ENCODE data around the gene MED25.
A peak's percentile ranks its signal among the peaks of the same experiment; 100 is the strongest.

Gene MED25

GRCh38 chr19:49799271-49799797 is 18.8 kb upstream of the MED25 start:
- DNase-seq (ENCODE audit: low read depth) = no peak

GRCh38 chr19:49799798-49800376 is 18.2 kb upstream of the MED25 start:
- DNase-seq (ENCODE audit: low read depth) = no peak

DNA sequence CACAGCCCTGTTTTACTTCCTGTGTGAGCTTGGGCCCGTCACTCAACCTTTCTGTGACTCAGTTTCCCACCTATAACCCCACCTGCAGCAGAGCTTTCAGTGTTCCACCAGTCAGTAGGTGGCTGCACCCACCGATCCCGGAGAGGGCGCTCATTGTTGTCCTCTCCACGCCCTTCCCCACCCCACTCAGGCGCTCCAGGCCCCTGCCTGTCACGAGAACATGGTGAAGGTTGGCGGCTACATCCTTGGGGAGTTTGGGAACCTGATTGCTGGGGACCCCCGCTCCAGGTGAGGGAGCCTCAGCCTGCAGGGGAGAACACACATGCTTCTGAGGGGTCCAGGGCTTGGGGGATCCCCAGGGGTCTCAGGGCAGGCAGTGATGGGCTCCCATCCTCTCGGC is 17.3 kb upstream of the MED25 start:
- DNase-seq (ENCODE audit: low read depth) = no peak

GRCh38 chr19:49801401-49801888 is 16.6 kb upstream of the MED25 start:
- DNase-seq (ENCODE audit: low read depth) = no peak

DNA sequence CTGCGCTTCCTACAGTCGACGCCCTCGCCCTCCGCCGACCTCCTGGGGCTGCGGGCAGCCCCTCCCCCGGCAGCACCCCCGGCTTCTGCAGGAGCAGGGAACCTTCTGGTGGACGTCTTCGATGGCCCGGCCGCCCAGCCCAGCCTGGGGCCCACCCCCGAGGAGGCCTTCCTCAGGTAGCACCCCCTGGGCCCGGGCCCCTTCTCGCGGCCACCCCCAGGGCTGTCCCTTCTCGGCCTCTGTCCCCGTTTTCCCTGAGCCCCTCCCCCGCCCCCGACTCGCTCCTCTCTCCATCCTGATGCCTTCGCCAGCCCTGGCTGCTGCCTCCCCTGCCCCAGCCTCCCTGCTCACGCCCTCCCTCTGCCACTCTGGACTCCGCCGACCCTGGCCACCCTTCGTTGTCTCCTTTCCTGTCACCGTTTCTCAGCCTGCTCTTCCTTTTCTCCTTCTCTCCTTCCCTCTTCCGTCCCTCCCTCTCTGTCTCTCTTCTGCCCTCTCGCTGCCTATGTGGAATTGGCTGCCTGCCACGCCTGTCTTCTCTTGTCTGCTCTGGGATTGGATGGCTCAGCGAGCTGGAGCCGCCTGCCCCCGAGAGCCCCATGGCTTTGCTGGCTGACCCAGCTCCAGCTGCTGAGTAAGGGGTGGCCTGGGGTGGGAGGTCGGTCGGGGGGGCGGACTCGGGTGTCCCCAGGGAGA is 16.0 kb upstream of the MED25 start:
- DNase-seq (ENCODE audit: low read depth) = no peak

DNA sequence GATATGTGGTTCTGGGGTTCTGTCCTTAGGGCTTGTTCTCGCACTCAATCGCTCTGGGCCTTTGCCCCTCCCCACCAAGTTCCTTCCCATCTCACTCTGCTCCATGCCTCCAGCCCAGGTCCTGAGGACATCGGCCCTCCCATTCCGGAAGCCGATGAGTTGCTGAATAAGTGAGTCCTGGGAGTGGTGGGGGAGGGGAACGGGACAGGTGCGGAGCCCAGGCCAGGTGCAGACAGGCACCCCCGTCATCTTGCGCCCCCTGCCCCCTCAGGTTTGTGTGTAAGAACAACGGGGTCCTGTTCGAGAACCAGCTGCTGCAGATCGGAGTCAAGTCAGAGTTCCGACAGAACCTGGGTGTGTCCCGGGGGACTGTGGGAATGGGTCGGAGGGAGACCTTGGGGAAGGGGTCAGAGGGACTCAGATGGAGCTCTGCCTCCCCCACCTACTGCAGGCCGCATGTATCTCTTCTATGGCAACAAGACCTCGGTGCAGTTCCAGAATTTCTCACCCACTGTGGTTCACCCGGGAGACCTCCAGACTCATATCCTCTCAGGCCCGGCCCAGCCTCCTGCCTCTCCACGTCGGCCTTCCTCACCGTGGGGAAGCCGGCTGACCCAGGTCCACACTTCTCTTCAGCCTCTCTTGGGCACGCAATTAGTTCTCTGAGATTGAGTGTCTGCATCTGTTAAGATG is 15.1 kb upstream of the MED25 start:
- DNase-seq (ENCODE audit: low read depth) = no peak

- DNase-seq (ENCODE audit: low read depth) = no peak
Observed at GRCh38 chr19:49803529-49803856, 14.6 kb upstream of the MED25 start.

- no peak for DNase-seq (ENCODE audit: low read depth)
Observed at GRCh38 chr19:49805822-49806619, 12.1 kb upstream of the MED25 start.

- DNase-seq (ENCODE audit: low read depth) = no peak
Observed at GRCh38 chr19:49806620-49806959, 11.5 kb upstream of the MED25 start.

GRCh38 chr19:49807058-49807903 is 10.8 kb upstream of the MED25 start:
- DNase-seq (ENCODE audit: low read depth) = no peak

- DNase-seq (ENCODE audit: low read depth) = no peak
Observed at GRCh38 chr19:49807904-49808675, 10.0 kb upstream of the MED25 start.

- peak; percentile 75 for DNase-seq (ENCODE audit: low read depth)
Observed at GRCh38 chr19:49808711-49809159, 9.4 kb upstream of the MED25 start.

DNA sequence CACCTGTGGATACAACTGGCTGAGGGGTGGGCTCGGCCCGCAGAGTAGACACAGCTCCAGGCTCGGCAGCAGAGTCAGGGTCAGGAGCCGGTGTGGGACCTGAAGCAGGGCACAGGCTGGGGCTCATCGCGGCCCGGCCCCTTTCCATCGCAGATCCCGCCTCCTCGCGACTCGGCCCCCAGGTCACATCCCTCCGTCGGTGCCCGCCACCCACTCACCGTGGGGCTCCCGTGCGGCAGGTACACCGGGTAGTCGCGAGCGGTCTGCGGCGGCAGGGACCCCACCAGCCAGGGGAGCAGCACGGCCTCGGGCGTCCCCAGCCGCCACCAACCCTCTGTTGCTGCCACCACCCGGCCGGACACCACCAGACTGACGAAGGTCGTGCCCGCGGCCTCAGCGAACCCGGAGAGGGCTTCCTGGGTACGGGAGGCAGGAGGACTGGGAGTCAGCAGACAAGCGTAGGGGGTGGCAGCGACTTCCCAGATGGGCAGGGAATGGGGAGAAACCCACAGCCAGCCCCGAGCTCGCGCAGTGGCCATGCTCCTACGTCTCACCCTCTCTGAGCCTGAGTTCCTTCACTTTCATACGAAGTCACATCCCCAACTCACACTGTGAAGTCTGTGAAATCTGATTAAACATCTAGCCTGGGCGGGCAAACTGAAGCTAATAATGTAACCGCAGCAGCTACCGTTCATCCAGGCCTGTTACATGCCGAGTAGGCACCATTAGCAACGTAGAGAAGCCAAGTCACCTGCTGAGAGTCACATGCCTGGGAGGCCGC is 8.7 kb upstream of the MED25 start:
- peak; percentile 21 for DNase-seq (ENCODE audit: low read depth)

DNA sequence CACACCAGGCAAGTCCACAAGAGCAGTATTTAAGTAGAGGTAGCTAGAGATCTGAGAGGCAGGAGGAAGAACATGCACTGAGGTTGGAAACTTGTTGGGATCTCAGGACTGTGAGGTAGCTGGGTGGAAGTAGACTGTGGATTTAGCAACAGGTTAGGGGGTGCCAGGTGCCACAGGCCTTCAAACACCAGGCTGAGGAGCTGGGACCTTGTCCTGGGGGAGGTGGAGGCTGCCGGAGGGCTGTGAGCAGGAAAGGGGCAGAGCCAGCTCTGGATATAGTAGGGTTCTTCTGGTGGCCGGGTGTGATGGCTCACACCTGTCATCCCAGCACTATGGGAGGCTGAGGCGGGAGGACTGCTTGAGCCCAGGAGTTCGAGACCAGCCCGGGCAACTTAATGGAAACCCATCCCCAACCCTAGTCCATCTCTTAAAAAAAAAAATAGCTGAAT is 8.1 kb upstream of the MED25 start:
- no peak for DNase-seq (ENCODE audit: low read depth)

DNA sequence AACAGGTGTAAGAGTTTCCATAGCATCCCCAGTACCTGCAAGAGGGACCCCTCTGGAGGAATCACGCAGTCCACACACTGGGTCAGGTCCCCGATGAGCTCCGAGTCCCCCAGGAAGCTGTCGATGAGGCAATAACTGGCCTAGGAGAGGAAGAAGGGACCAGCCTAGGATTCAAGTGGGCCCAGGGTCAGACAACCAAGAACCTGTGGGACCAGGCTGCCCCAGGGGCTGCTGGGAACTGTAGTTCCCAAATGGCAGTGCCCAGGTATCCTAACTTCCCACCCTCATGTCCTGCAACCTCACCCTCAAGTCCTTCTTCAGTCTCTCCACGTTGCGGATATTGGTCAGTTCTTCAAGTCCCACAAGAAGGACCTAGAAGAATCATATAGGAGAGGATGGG is 6.8 kb upstream of the MED25 start:
- no peak for DNase-seq (ENCODE audit: low read depth)

GRCh38 chr19:49812452-49812996 is 5.6 kb upstream of the MED25 start:
- no peak for DNase-seq (ENCODE audit: low read depth)

GRCh38 chr19:49812997-49813861 is 4.9 kb upstream of the MED25 start, which contains the start of gene FUZ:
FUZ (minus strand) TSS chr19:49813292; CDS start chr19:49813106, 186 bp downstream.
- peak; percentile 86 for DNase-seq (ENCODE audit: low read depth)

DNA sequence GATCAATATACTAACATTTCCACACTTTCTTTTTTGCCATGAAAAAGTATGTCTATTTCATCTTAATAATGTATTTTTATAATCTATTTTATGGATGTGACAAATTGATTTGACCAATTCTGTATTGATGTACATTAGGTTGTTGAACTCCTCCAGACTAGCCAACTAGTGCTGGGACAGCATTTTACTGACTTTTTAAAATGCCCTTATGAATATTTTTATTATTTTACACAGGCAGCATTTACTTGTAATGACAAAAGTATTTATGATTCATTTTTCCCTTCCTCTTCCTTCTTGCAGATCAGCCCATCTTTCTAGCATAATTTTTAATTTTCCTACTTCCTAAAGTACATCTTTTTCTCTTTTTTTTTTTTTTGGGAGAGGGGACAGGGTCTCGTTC is 4.1 kb upstream of the MED25 start:
- DNase-seq (ENCODE audit: low read depth) = no peak

Measured in activated T-cell treated with anti-CD3 and anti-CD28 coated beads for 24 hours (primary cell).